ENCODE data around the gene SKAP2.

GRCh38 chr7:26645121-26645520, 219.3 kb downstream of the SKAP2 start:
- TF ChIP-seq EZH2 (IDR thresholded peaks at IDR 0.05; ENCODE audit: borderline replicate concordance, low read depth, low read length, severe bottlenecking) (no peak), CTCF (IDR thresholded peaks at IDR 0.05; ENCODE audit: extremely low read depth in 1 of 2, insufficient read depth in 1 of 2, low read depth in 1 of 2, low read length in 2 of 2) (no peak), FOS (IDR thresholded peaks at IDR 0.05; ENCODE audit: borderline replicate concordance, insufficient read depth, low read length) (no peak), POLR2A (IDR thresholded peaks at IDR 0.05; ENCODE audit: low read depth, low read length) (no peak), POLR2AphosphoS5 (IDR thresholded peaks at IDR 0.05; ENCODE audit: insufficient read depth, low read depth, low read length) (no peak), MYC (IDR thresholded peaks at IDR 0.05; ENCODE audit: low read depth, low read length) (no peak), JUN (IDR thresholded peaks at IDR 0.05; ENCODE audit: borderline replicate concordance, insufficient read depth, insufficient read length, low read depth) (no peak)
